ENCODE measurements around the gene RPAP2.

RPAP2 gene

GRCh38 chr1:92324784-92325183 lies 25.9 kb downstream of the RPAP2 start:
- H3K4me3 ChIP-seq (ENCODE audit: low read length) = no peak overlapping the region
- DNase-seq (ENCODE audit: low read depth) = no peak
- TF ChIP-seq CTCF (conservative IDR thresholded peaks at IDR 0.05; ENCODE audit: low read depth, low read length) = no peak

GRCh38 chr1:92326681-92327080 lies 27.8 kb downstream of the RPAP2 start:
- TF ChIP-seq CTCF (conservative IDR thresholded peaks at IDR 0.05; ENCODE audit: low read depth, low read length) = no peak
- no peak for DNase-seq (ENCODE audit: low read depth)
- H3K4me3 ChIP-seq (ENCODE audit: low read length) = no peak overlapping the region

GRCh38 chr1:92327794-92328193 lies 28.9 kb downstream of the RPAP2 start:
- no peak for DNase-seq (ENCODE audit: low read depth)
- no peak overlapping the region for H3K4me3 ChIP-seq (ENCODE audit: low read length)
- no peak for TF ChIP-seq CTCF (conservative IDR thresholded peaks at IDR 0.05; ENCODE audit: low read depth, low read length)

GRCh38 chr1:92329347-92330129 lies 30.7 kb downstream of the RPAP2 start:
- no peak for DNase-seq (ENCODE audit: low read depth)
- TF ChIP-seq CTCF (conservative IDR thresholded peaks at IDR 0.05; ENCODE audit: low read depth, low read length) = no peak
- H3K4me3 ChIP-seq (ENCODE audit: low read length) = no peak overlapping the region

GRCh38 chr1:92333668-92334067 lies 34.8 kb downstream of the RPAP2 start:
- no peak overlapping the region for H3K4me3 ChIP-seq (ENCODE audit: low read length)
- TF ChIP-seq CTCF (conservative IDR thresholded peaks at IDR 0.05; ENCODE audit: low read depth, low read length) = no peak
- no peak for DNase-seq (ENCODE audit: low read depth)

- no peak for DNase-seq (ENCODE audit: low read depth)
- no peak overlapping the region for H3K4me3 ChIP-seq (ENCODE audit: low read length)
- no peak for TF ChIP-seq CTCF (conservative IDR thresholded peaks at IDR 0.05; ENCODE audit: low read depth, low read length)
Observed at GRCh38 chr1:92340154-92340553, 41.3 kb downstream of the RPAP2 start.

- no peak for TF ChIP-seq CTCF (conservative IDR thresholded peaks at IDR 0.05; ENCODE audit: low read depth, low read length)
- no peak overlapping the region for H3K4me3 ChIP-seq (ENCODE audit: low read length)
- DNase-seq (ENCODE audit: low read depth) = no peak
Observed at GRCh38 chr1:92342401-92342800, 43.5 kb downstream of the RPAP2 start.

Data from retinal pigment epithelial cell (primary cell).